ENCODE measurements around the gene LPGAT1.

The LPGAT1 gene

GRCh38 chr1:211828584-211829342, 1.8 kb downstream of the LPGAT1 start:
- DNase-seq (ENCODE audit: low read depth), result no peak

GRCh38 chr1:211827051-211827450, 3.5 kb downstream of the LPGAT1 start:
- no peak for DNase-seq (ENCODE audit: low read depth)

GRCh38 chr1:211825980-211826379, 4.6 kb downstream of the LPGAT1 start:
- peak; percentile 48 for DNase-seq (ENCODE audit: low read depth)

- no peak for DNase-seq (ENCODE audit: low read depth)
Observed at GRCh38 chr1:211822677-211823407, 7.7 kb downstream of the LPGAT1 start.

- DNase-seq (ENCODE audit: low read depth), result no peak
Observed at GRCh38 chr1:211816586-211816985, 14.0 kb downstream of the LPGAT1 start.

GRCh38 chr1:211814313-211814712, 16.2 kb downstream of the LPGAT1 start:
- no peak for DNase-seq (ENCODE audit: low read depth)

- DNase-seq (ENCODE audit: low read depth), result no peak
Observed at GRCh38 chr1:211813590-211813989, 17.0 kb downstream of the LPGAT1 start.

GRCh38 chr1:211812584-211812983, 18.0 kb downstream of the LPGAT1 start:
- no peak for DNase-seq (ENCODE audit: low read depth)

- no peak for DNase-seq (ENCODE audit: low read depth)
Observed at GRCh38 chr1:211811848-211812247, 18.7 kb downstream of the LPGAT1 start.

- DNase-seq (ENCODE audit: low read depth), result no peak
Observed at GRCh38 chr1:211811126-211811525, 19.4 kb downstream of the LPGAT1 start.

- DNase-seq (ENCODE audit: low read depth), result no peak
Observed at GRCh38 chr1:211808475-211808874, 22.1 kb downstream of the LPGAT1 start.

GRCh38 chr1:211804915-211805314, 25.6 kb downstream of the LPGAT1 start:
- DNase-seq (ENCODE audit: low read depth), result no peak

GRCh38 chr1:211800925-211801607, 29.5 kb downstream of the LPGAT1 start:
- DNase-seq (ENCODE audit: low read depth), result no peak

- DNase-seq (ENCODE audit: low read depth), result no peak
Observed at GRCh38 chr1:211797994-211798393, 32.6 kb downstream of the LPGAT1 start.

- DNase-seq (ENCODE audit: low read depth), result no peak
Observed at GRCh38 chr1:211791979-211792378, 38.6 kb downstream of the LPGAT1 start.

- no peak for DNase-seq (ENCODE audit: low read depth)
Observed at GRCh38 chr1:211789641-211790464, 40.7 kb downstream of the LPGAT1 start.

- DNase-seq (ENCODE audit: low read depth), result no peak
Observed at GRCh38 chr1:211788626-211789025, 41.9 kb downstream of the LPGAT1 start.

- DNase-seq (ENCODE audit: low read depth), result no peak
Observed at GRCh38 chr1:211783897-211784296, 46.7 kb downstream of the LPGAT1 start.

- DNase-seq (ENCODE audit: low read depth), result no peak
Observed at GRCh38 chr1:211783266-211783665, 47.3 kb downstream of the LPGAT1 start.

GRCh38 chr1:211781260-211781659, 49.3 kb downstream of the LPGAT1 start:
- no peak for DNase-seq (ENCODE audit: low read depth)

GRCh38 chr1:211775170-211775569, 55.4 kb downstream of the LPGAT1 start:
- DNase-seq (ENCODE audit: low read depth), result no peak

- DNase-seq (ENCODE audit: low read depth), result no peak
Observed at GRCh38 chr1:211764701-211765100, 65.9 kb downstream of the LPGAT1 start.

Data from non-pigmented ciliary epithelial cell (primary cell).